GM18909 (cell line): Measurements from ENCODE around the gene BANF2.
A peak's percentile ranks its signal among the peaks of the same experiment; 100 is the strongest.
"Not testable (repeated sequence)": the region's sequence is repeated elsewhere in the genome, so short reads cannot be mapped to it uniquely, and the experiment has no call there.

Source experiments
- ATAC-seq: cut with Tn5 transposase; IDR thresholded peaks from one replicate; pipeline ENCODE4 v1.9.1; 2021; ENCODE audit warnings: mild to moderate bottlenecking; ENCODE audit not compliant: unreplicated experiment, poor library complexity

BANF2 gene

GRCh38 chr20:17758512-17758911 is 58.7 kb downstream of the BANF2 start:
- ATAC-seq: no peak

GRCh38 chr20:17759449-17759848 is 59.7 kb downstream of the BANF2 start:
- no peak for ATAC-seq

DNA sequence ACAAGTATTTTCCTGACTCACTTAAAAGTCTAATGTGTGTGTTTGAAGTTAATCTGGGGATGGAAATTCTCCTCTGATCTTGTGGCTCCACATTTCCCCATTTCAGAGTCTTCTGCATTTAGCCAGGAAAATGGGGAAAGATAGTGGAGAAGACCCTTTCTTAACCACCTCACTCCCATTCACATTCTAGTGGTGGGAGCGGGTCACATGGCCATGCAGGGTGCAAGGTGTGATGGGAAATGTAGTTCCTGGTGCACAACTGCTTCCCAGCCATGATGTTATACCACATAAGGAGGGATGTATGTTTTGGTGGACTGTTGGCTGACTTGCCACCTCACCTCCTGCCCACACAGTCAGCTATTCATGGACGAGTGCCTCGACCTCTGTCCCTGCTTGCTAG is 61.8 kb downstream of the BANF2 start:
- no peak for ATAC-seq

- ATAC-seq: no peak
Observed at GRCh38 chr20:17762243-17762872, 62.6 kb downstream of the BANF2 start.

DNA sequence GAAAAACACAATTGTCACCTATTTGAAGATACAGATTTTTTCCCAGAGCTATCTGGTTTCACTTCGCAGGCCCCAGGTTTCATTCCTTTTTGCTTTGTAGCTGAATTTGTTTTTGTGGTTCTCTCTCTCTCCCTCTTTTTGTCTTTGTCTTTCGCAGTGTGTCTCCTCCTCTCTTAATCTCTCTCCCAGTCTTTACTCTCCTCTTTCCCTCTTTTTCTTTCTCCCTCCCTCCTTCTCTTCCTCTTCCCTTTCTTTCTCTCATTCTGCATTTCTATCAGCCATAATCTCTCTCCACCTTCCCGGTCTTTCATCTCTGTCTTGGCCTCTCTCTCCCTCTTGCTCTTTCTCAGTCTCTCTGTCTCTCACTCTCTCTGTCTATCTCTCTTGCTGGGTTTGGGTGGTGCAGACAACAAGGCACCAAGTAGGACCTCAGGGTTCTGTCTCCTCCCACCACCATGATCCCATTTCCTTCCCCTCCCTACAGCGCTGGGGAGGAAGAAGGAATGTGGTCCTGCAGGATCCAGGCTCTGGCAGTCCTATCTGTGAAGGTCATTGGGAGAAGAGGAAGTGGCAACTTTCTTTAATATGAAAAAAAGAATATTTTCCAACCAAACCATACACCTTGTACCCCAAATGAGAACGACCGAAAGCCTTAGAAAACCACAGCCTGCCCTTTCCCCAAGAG is 63.2 kb downstream of the BANF2 start:
- no peak for ATAC-seq

DNA sequence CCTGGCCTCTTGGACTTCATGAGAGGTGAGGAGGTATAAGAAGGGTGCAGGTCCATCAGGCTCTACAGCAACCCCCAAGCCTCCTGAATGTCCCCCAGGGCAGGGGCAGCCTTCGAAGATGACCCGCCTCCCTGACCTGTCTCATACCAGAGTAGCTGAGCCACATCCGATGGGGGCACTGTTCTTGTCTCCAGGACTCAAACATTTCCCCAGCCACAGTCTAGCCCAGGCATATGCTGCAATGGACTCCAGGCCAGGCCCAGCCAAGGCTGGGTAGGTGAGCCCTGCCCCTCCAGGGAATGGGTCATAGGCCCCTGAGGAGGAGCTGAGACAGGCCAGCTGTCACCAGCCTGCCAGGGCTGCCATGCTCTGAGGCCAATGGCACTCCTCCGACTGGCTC is 65.3 kb downstream of the BANF2 start:
- ATAC-seq: no peak

- no peak for ATAC-seq
Observed at GRCh38 chr20:17765584-17765983, 65.8 kb downstream of the BANF2 start.

GRCh38 chr20:17766226-17766625 is 66.5 kb downstream of the BANF2 start:
- ATAC-seq: no peak

- ATAC-seq: no peak
Observed at GRCh38 chr20:17767624-17768023, 67.9 kb downstream of the BANF2 start.

- ATAC-seq: no peak
Observed at GRCh38 chr20:17768271-17768670, 68.5 kb downstream of the BANF2 start.

DNA sequence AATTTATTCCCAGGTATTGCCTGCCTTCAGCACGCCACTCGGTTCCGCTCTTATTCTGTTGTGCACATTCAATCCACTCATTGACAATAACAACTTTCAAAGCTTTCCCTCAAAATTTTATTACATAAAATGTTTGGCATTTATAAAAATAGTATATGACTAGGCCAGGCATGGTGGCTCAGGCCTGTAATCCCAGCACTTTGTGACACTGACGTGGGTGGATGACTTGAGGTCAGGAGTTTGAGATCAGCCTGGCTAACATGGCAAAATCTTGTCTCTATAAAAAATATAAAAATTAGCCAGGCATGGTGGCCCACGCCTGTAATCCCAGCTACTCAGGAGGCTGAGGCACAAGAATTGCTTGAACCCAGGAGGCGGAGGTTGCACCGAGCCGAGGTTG is 70.0 kb downstream of the BANF2 start:
- not testable (repeated sequence) for ATAC-seq

DNA sequence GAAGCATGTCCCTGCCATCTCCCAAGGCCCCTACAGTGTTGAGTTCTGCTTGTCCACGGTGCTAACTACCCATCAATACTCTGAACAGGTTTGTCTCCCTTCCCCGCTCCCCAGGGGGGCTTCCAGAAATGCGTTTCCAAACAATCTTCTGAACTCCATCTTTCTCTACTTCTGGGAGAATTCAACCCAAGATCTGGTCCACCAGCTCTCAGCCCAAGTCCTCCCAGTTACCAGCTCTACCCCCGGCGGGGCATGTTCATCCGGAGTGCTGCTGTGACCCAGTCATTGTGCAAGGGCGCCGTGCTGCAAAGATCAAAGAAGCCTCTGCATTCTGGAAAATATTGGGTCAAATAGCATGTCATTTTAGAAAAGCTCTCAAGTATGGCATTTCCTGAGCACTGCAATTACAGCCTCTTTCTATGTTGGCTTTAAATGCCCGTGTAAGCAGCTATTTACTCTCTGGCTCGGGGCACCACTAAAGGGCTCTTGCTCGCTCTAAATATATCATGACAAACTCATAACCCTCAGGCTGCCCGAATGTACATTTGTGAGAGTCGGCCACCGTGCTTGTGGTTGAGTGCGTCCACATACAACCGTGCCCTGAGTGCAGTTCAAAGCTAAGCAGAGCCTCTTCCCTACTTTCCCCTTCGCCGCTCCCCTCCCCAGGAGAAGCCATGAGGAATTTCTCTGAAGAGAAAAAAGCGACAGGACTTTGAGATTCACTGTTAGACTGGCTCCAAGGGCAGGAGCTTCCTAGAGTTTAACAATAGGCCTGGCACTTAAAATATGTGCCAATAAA is 71.6 kb downstream of the BANF2 start:
- no peak for ATAC-seq

DNA sequence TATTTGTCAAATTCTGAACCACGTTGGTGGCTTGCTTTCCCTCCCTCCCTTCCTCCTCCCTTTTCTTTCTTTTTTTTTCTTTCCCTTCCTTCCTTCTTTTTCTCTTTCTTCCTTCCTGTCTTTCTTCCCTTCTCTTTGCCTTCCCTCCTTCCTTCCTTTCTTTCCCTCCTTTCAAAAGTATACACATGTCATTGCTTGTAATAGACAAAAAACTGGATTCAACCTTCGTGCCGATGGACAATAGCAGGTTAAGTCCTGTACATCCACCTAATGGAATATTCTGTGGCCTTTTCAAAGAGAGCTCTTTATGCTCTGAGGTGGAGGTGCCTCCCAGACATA is 72.2 kb downstream of the BANF2 start:
- ATAC-seq: no peak

- ATAC-seq: no peak
Observed at GRCh38 chr20:17773619-17774018, 73.9 kb downstream of the BANF2 start.

- ATAC-seq: no peak
Observed at GRCh38 chr20:17775600-17775999, 75.8 kb downstream of the BANF2 start.

- ATAC-seq: no peak
Observed at GRCh38 chr20:17776551-17776950, 76.8 kb downstream of the BANF2 start.

DNA sequence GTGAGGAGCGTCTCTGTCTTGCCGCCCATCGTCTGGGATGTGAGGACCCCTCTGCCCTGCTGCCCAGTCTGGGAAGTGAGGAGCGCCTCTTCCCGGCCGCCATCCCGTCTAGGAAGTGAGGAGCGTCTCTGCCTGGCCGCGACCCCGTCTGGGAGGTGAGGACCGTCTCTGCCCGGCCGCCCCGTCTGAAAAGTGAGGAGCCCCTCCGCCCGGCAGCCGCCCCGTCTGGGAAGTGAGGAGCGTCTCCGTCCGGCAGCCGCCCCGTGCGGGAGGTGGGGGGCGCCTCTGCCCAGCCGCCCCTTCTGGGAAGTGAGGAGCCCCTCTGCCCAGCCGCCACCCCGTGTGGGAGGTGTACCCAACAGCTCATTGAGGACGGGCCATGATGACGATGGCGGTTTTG is 79.2 kb downstream of the BANF2 start:
- ATAC-seq: not testable (repeated sequence)

DNA sequence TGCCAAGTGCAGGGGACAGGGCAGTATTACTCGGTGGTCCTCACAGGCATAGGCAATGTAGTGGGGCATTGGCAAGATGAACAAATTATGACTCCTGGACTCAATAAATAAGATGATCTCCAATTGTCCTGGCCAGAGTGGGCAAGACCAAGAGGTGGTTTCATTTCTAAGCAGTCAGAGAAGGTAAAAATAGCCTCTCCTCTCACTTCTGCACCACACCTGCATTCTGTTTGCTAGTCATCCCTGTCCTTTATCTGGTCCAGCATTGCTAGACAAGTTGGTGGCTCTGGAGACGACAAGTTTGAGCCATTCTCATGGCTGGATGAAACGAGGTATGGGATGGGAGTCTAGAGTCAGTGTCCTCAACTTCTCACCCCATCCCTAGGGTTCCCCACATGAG is 83.0 kb downstream of the BANF2 start:
- peak; percentile 69 for ATAC-seq

- ATAC-seq: no peak
Observed at GRCh38 chr20:17783671-17784070, 83.9 kb downstream of the BANF2 start.

GRCh38 chr20:17785007-17785406 is 85.2 kb downstream of the BANF2 start:
- ATAC-seq: no peak
